Bronchial epithelial cell (primary cell): Measurements from ENCODE around the gene PCNX3. TPM values are rescaled to one million over a fixed set of nuclear protein-coding genes. Genes with fewer than 3 reads are reported as not detected.
A peak's percentile ranks its signal among the peaks of the same experiment; 100 is the strongest.

Experiments used
- DNase-seq: peaks from one replicate; pipeline ENCODE4 v3.0.0-alpha.2; 2010; ENCODE audit warnings: low read depth
- FAIRE-seq: peaks from 2 replicates; lab custom pipeline; 2011; peaks lifted over from hg19 to GRCh38; lab: Jason Lieb, UNC
- H3K27me3 ChIP-seq: 2 replicates; pipeline ENCODE4 v1.5.1; 2011; ENCODE audit warnings: low read length; ENCODE audit not compliant: control insufficient read depth, insufficient read depth
- H3K36me3 ChIP-seq: 2 replicates; pipeline ENCODE4 v1.5.1; 2011; ENCODE audit warnings: low read length; ENCODE audit not compliant: control insufficient read depth, insufficient read depth
- H3K4me3 ChIP-seq: 2 replicates; pipeline ENCODE4 v1.5.1; 2011; ENCODE audit warnings: mild to moderate bottlenecking, low read depth, low read length, control low read depth
- CTCF ChIP-seq: IDR thresholded peaks from 2 replicates; pipeline ENCODE4 v1.5.1; 2011; ENCODE audit warnings: mild to moderate bottlenecking, moderate library complexity, low read length, control low read depth, inconsistent platforms; ENCODE audit not compliant: insufficient read depth, severe bottlenecking
- total RNA-seq: library from RNA; depleted of rRNA; stranded (reverse); fragments of >200 nt; gene quantifications from 2 replicates; pipeline ENCODE4 v1.2.1, GENCODE V29; 2014

The PCNX3 gene
- total RNA-seq, 1 donor from 2014 or later, result 5.3 TPM

GRCh38 chr11:65613091-65613928 lies 2.3 kb upstream of the PCNX3 start:
- H3K27me3 ChIP-seq, result no peaks in the 10 kb centered on the region
- no peak for DNase-seq
- H3K4me3 ChIP-seq, result peak overlapping the region; percentile 55
- H3K36me3 ChIP-seq, result peaks cover 12% of the 10 kb centered on the region
- no peak for FAIRE-seq
- no peak for TF ChIP-seq CTCF

- Histone ChIP-seq H3K4me3 (peak overlapping the region; percentile 88), H3K27me3 (no peaks in the 10 kb centered on the region), H3K36me3 (peaks cover 29% of the 10 kb centered on the region)
- FAIRE-seq, result no peak
- no peak for DNase-seq
- TF ChIP-seq CTCF, result no peak
These were observed 486 bp downstream of the PCNX3 start for GRCh38 chr11:65615950-65616574.

- peak overlapping the region; percentile 88 for H3K4me3 ChIP-seq
- H3K36me3 ChIP-seq, result peaks cover 31% of the 10 kb centered on the region
- FAIRE-seq (no peak), DNase-seq (no peak)
- no peaks in the 10 kb centered on the region for H3K27me3 ChIP-seq
- no peak for TF ChIP-seq CTCF
These were observed 1.0 kb downstream of the PCNX3 start for GRCh38 chr11:65616575-65617001.

- Histone ChIP-seq H3K4me3 (no peak overlapping the region), H3K27me3 (no peaks in the 10 kb centered on the region), H3K36me3 (peaks cover 34% of the 10 kb centered on the region)
- no peak for DNase-seq
- no peak for TF ChIP-seq CTCF
- no peak for FAIRE-seq
These were observed 1.7 kb downstream of the PCNX3 start for GRCh38 chr11:65617136-65617850.

- Histone ChIP-seq H3K36me3 (peaks cover 35% of the 10 kb centered on the region), H3K27me3 (no peaks in the 10 kb centered on the region)
These were observed 2.6 kb downstream of the PCNX3 start for GRCh38 chr11:65617990-65618751.

More at GRCh38 chr11:65617990-65618751, 2.6 kb downstream of the PCNX3 start:
- DNase-seq (no peak), FAIRE-seq (no peak)
- TF ChIP-seq CTCF, result no peak
- no peak overlapping the region for H3K4me3 ChIP-seq
